Brain microvascular endothelial cell (primary cell): Measurements from ENCODE around the gene SCN1A.

ENCODE experiments used
- DNase-seq: peaks from one replicate; pipeline ENCODE4 v3.0.0-alpha.2; 2020
- H3K27ac ChIP-seq: fragments of 250-450 bp; sonication (Bioruptor Pico); 2 replicates; pipeline ENCODE4 v1.5.1; 2020; ENCODE audit warnings: mild to moderate bottlenecking, moderate library complexity
- H3K27me3 ChIP-seq: fragments of 250-450 bp; sonication (Bioruptor Pico); replicated peaks from 2 replicates; pipeline ENCODE4 v1.5.1; 2020; ENCODE audit warnings: mild to moderate bottlenecking
- H3K36me3 ChIP-seq: fragments of 250-450 bp; sonication (Bioruptor Pico); replicated peaks from 2 replicates; pipeline ENCODE4 v1.5.1; 2020; ENCODE audit warnings: mild to moderate bottlenecking
- H3K4me3 ChIP-seq: 2 replicates; pipeline ENCODE4 v1.5.1; 2011; ENCODE audit warnings: low read depth, mild to moderate bottlenecking, control low read depth, low read length, moderate library complexity
- in situ Hi-C: cut with HindIII; loops from 2 replicates; pipeline ENCODE4 v1.10.0; 2017; ENCODE audit warnings: low sequenced_read_pairs, low pct_ligation_motif_present
- TF ChIP-seq, protein P1 (sequence below): IDR thresholded peaks from 2 replicates; pipeline ENCODE4 v1.5.1; 2011; ENCODE audit warnings: low read depth, mild to moderate bottlenecking, moderate library complexity, low read length, control low read depth, inconsistent platforms; ENCODE audit errors: missing control alignments

The SCN1A gene

DNA sequence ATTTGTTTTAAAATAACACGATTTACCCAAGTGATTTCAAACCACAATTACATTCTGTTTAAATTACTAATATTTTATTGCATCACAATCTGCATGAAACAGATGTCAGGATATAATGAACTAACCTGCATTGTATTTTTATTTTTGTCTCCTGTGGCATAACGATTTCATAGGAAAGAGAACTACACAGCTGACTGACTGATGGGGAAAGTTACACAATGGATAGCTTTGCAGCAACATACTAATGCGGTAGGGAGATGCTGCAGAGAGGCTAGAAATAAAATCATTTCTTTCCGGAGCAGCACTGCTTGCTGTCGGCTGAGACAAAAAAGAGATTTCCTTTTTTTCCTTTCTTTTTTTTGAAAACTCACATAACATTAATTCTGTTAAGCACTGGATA, 36.9 kb downstream of the SCN1A start:
- no peaks in the 10 kb centered on the region for H3K36me3 ChIP-seq
- peak overlapping the region; percentile 52 for H3K27ac ChIP-seq
- H3K4me3 ChIP-seq: no peak overlapping the region
- no peaks in the 10 kb centered on the region for H3K27me3 ChIP-seq
- no peak for DNase-seq
- in situ Hi-C loops: no loop called here
- TF ChIP-seq, protein P1, sequence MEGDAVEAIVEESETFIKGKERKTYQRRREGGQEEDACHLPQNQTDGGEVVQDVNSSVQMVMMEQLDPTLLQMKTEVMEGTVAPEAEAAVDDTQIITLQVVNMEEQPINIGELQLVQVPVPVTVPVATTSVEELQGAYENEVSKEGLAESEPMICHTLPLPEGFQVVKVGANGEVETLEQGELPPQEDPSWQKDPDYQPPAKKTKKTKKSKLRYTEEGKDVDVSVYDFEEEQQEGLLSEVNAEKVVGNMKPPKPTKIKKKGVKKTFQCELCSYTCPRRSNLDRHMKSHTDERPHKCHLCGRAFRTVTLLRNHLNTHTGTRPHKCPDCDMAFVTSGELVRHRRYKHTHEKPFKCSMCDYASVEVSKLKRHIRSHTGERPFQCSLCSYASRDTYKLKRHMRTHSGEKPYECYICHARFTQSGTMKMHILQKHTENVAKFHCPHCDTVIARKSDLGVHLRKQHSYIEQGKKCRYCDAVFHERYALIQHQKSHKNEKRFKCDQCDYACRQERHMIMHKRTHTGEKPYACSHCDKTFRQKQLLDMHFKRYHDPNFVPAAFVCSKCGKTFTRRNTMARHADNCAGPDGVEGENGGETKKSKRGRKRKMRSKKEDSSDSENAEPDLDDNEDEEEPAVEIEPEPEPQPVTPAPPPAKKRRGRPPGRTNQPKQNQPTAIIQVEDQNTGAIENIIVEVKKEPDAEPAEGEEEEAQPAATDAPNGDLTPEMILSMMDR: no peak

DNA sequence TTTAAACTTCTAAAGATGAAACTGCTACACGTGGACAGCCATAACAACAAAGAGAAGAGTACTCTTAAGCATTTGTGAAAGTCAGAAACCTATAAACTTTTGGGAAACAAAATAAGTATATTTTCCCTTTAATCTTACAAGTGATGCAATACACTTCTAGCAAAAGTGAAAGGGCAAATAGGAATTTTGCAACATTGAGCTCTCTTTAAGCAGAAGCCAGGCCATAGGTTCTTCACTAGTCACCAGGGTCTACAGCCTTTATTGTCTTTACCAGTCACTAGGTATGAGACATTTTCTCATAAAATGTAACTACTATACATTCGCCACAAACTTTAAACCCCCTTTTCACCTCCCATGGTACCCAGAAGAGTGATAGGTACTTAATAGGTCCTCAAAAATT, 37.5 kb downstream of the SCN1A start:
- no peaks in the 10 kb centered on the region for H3K36me3 ChIP-seq
- TF ChIP-seq, protein P1: no peak
- in situ Hi-C loops: no loop called here
- peak; percentile 32 for DNase-seq
- H3K27me3 ChIP-seq: no peaks in the 10 kb centered on the region
- peak overlapping the region; percentile 52 for H3K27ac ChIP-seq
- no peak overlapping the region for H3K4me3 ChIP-seq

DNA sequence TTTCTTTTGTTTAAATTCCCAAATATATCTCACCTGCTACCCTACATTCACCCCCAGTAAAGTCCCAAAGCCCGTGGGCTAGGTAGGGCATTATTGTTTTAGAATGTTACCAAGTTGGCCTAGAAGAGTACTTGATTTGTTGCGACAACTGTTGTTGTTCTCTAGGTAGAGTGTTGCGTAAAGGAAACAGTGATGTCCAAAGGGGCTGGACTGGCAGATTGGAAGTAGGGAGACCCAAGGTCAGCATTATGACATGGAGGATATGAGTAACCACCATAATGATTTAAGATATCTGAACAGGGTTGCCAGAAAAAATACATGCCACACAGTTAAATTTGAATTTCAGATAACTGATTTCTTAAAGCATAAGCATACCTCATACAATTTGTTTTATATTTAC, 39.2 kb downstream of the SCN1A start:
- DNase-seq: peak; percentile 90
- TF ChIP-seq, protein P1: no peak
- Histone ChIP-seq H3K27ac (peak overlapping the region; percentile 28), H3K36me3 (no peaks in the 10 kb centered on the region), H3K27me3 (no peaks in the 10 kb centered on the region), H3K4me3 (no peak overlapping the region)
- in situ Hi-C loops: no loop called here

DNA sequence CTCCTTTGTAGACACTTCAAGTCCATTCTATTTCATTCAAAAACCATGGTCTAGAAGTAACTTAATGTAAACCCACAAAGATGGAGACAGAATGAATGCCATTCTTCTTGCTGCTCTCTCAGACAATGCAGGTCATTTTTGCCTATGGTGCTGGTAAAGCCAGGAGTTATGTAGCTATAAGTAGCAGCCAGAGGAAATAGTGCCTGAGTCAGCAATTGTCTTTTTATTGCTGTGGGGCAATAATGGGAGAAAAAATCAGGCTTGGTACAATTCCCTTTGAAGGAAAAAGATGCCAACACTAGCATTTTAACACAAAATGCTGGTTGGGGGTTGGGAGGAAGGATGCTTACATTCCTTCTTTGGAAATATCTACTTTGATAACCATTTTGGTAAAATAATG, 43.5 kb downstream of the SCN1A start:
- TF ChIP-seq, protein P1: no peak
- Histone ChIP-seq H3K27me3 (no peaks in the 10 kb centered on the region), H3K4me3 (no peak overlapping the region), H3K36me3 (no peaks in the 10 kb centered on the region), H3K27ac (no peak overlapping the region)
- in situ Hi-C loops: no loop called here
- DNase-seq: no peak

DNA sequence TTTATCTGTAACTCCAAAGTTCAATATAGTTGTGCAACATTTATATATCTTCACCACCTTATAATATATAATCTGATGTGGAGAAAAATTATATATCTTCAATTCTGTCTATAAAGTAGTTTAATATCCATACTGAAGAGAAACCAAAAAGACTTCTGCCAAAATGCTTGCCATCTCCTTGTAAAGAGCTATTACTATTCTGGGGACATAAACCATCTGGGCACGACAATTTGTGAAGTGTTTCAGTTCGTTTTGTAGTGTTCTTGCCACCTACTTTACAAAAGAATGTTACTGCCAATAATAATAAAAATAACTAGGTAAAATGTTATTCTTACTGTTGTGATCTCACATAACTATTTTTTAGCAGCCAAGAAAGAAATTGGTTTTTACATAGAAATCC, 45.1 kb downstream of the SCN1A start:
- TF ChIP-seq, protein P1: no peak
- Histone ChIP-seq H3K27me3 (no peaks in the 10 kb centered on the region), H3K27ac (no peak overlapping the region), H3K36me3 (no peaks in the 10 kb centered on the region), H3K4me3 (no peak overlapping the region)
- no peak for DNase-seq
- in situ Hi-C loops: no loop called here

DNA sequence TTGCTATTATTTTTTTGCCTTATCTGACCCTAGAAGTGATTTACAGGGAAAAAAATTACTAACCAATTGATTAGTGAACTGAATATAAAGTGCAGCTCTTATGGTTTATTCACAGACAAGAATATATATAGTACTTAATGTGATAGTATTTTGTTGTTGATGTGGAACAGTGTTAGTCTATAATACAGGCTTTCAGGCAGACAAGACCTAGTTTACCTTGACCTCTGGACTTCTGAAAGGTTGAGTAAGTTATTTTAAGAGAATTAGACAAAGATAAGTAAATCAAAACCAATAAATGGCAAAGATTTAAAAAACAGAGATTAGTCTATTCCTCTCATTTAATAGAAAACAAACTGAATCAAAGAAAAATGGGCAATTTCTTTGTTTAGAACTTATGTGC, 46.0 kb downstream of the SCN1A start:
- in situ Hi-C loops: no loop called here
- Histone ChIP-seq H3K36me3 (no peaks in the 10 kb centered on the region), H3K27me3 (no peaks in the 10 kb centered on the region), H3K27ac (no peak overlapping the region), H3K4me3 (no peak overlapping the region)
- TF ChIP-seq, protein P1: no peak
- no peak for DNase-seq
